Gastrocnemius medialis (tissue), 4 donors: Measurements from ENCODE around the gene FOXF1.

Source experiments
- CTCF ChIP-seq, 5 experiments: fragments of 450-650 bp in 3 of 5; fragments of 200-600 bp in 2 of 5; sonication (generic) in 2 of 5; IDR thresholded peaks in 4 of 5; conservative IDR thresholded peaks in 1 of 5; 1 replicate in 4 of 5; 2 replicates in 1 of 5; pipeline ENCODE4 v1.5.1; 2016 to 2019; ENCODE audit warnings: antibody characterized with exemption in 5 of 5, mild to moderate bottlenecking in 3 of 5, moderate library complexity in 3 of 5
- POLR2A ChIP-seq, 2 donors: fragments of 450-650 bp; IDR thresholded peaks; one replicate each; pipeline ENCODE4 v1.6.1; 2017; ENCODE audit warnings: antibody characterized with exemption in 2 of 2, mild to moderate bottlenecking in 2 of 2, moderate library complexity in 2 of 2

- TF ChIP-seq CTCF (IDR thresholded peaks at IDR 0.05 in 4 of 5, conservative IDR thresholded peaks at IDR 0.05 in 1 of 5): no peak
- no peak for TF ChIP-seq POLR2A (IDR thresholded peaks at IDR 0.05)
Measured at GRCh38 chr16:86513471-86514277, 3.3 kb downstream of the FOXF1 start.
